Measurements from ENCODE around the gene PTTG1. TPM values are rescaled to one million over a fixed set of nuclear protein-coding genes. Genes with fewer than 3 reads are reported as not detected.

The PTTG1 gene
- total and polyA plus RNA-seq, 9 of the 15 experiments (the other 6 are each of a cell fraction or from before 2014, with no cell fraction given): 193 to 1,088 (median 349) TPM

- FAIRE-seq: no peak
- POLR2A ChIA-PET: interaction anchor here (0.6 to 0.8 kb wide), 2 partner anchors 11 to 13 kb away, joined by 3 to 6 read pairs; no protein-coding TSS in a partner anchor
Observed at GRCh38 chr5:160449458-160449857, 27.8 kb downstream of the PTTG1 start.

DNA sequence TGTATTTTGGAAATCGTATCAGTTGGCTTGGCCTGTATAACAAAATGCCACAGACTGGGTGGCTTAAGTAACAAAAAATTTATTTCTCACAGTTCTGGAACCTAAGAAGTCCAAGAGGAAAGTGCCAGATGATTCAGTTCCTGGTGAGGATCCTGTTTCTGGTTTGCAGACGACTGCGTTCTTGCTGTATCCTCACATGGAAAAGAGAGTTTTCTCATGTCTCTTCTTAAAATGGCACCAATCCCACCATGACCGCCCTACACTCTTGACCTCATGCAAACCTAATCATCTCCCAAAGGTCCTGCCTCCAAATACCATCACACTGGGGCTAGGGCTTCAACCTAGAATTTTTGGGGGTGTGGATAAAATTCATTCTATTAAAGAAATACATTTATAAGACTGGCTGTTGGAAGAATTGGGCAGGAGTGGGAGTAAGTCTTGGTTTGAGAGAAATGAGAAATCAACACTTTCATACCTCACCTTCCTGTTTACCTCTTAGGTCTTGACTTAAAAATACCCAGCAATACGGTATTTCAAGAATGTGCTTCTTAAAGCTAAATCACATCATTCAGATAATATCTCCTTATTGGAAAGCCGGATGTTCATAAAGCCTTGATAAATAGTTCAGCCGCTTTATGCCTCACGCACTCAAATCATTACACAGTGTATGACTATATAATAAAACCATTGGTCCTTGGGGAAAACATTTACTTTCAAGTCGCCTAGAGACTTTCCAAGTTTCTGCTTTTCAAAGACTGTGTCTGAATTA, 28.7 kb downstream of the PTTG1 start:
- ChIA-PET POLR2A (no interaction called here), CTCF (ENCODE audit: low intra/inter-chr PET ratio) (no interaction called here)
- no peak overlapping the region for H3K4me2 ChIP-seq (ENCODE audit: insufficient read depth, low read length)
- H3K27ac ChIP-seq (ENCODE audit: extremely low read depth, low read depth, low read length): no peak overlapping the region
- no peaks in the 10 kb centered on the region for H3K4me1 ChIP-seq (replicated peaks in 1 of 2; ENCODE audit: control insufficient read depth in 2 of 2, insufficient read depth in 2 of 2, low read length in 2 of 2)
- H3K27me3 ChIP-seq (ENCODE audit: control insufficient read depth in 2 of 2, insufficient read depth in 2 of 2, low read length in 2 of 2): no peaks in the 10 kb centered on the region
- H3K79me2 ChIP-seq (ENCODE audit: control insufficient read depth, insufficient read depth, low read length): no peaks in the 10 kb centered on the region
- in situ Hi-C loops (cut with MboI) (no loop called here), intact Hi-C loops (cut with micrococcal nuclease) (no loop called here)
- FAIRE-seq (no peak), DNase-seq (ENCODE audit: extremely low read depth in 1 of 4, low spot score in 3 of 4) (no peak), ATAC-seq (no peak)
- H3K9ac ChIP-seq (ENCODE audit: insufficient read depth in 1 of 2, low read depth in 2 of 2, low read length in 2 of 2): no peak overlapping the region
- no peak overlapping the region for H2AFZ ChIP-seq (ENCODE audit: low read depth, low read length)
- BruUV-seq (replicated peaks): no TSS peak
- TF ChIP-seq ZNF407 (IDR thresholded peaks at IDR 0.05; ENCODE audit: low read depth) (no peak), NCOR1 (IDR thresholded peaks at IDR 0.05) (no peak)
- no peak overlapping the region for H3K4me3 ChIP-seq
- H4K20me1 ChIP-seq (replicated peaks; ENCODE audit: control insufficient read depth, insufficient read depth, low read length): no peaks in the 10 kb centered on the region; the same call in 1 of the 2 replicates
- no peaks in the 10 kb centered on the region for H3K9me3 ChIP-seq (replicated peaks; ENCODE audit: control insufficient read depth, insufficient read depth, low read depth, low read length)
- under 1% methylated on average over 9 of the region's 9 CpGs for WGBS (ENCODE audit: insufficient coverage, low coverage, missing lambda C conversion rate)
- H3K36me3 ChIP-seq (ENCODE audit: control insufficient read depth, insufficient read depth, low read length): no peaks in the 10 kb centered on the region
- H3K9me1 ChIP-seq (ENCODE audit: control insufficient read depth, insufficient read depth, low read length): no peaks in the 10 kb centered on the region

More at GRCh38 chr5:160449458-160449857, 27.8 kb downstream of the PTTG1 start:
- ATAC-seq (no peak), DNase-seq (ENCODE audit: extremely low read depth in 1 of 4, low spot score in 3 of 4) (no peak)
- H4K20me1 ChIP-seq (replicated peaks; ENCODE audit: control insufficient read depth, insufficient read depth, low read length): no peaks in the 10 kb centered on the region; the same call in 1 of the 2 replicates
- 0% methylated on average over 3 of the region's 3 CpGs for WGBS (ENCODE audit: insufficient coverage, low coverage, missing lambda C conversion rate)
- intact Hi-C loops (cut with micrococcal nuclease): no loop called here
- no peak overlapping the region for H2AFZ ChIP-seq (ENCODE audit: low read depth, low read length)
- CTCF ChIA-PET (ENCODE audit: low intra/inter-chr PET ratio): no interaction called here
- TF ChIP-seq ZNF717 (CRISPR knock-in tag; IDR thresholded peaks at IDR 0.05): no peak
- TF ChIP-seq ZNF707 (CRISPR knock-in tag; conservative IDR thresholded peaks at IDR 0.05): no peak
- H3K9me1 ChIP-seq (ENCODE audit: control insufficient read depth, insufficient read depth, low read length): no peaks in the 10 kb centered on the region
- no peak overlapping the region for H3K9ac ChIP-seq (ENCODE audit: insufficient read depth in 1 of 2, low read depth in 2 of 2, low read length in 2 of 2)
- H3K4me2 ChIP-seq (ENCODE audit: insufficient read depth, low read length): no peak overlapping the region
- H3K4me3 ChIP-seq: no peak overlapping the region
- H3K27me3 ChIP-seq (ENCODE audit: control insufficient read depth in 2 of 2, insufficient read depth in 2 of 2, low read length in 2 of 2): no peaks in the 10 kb centered on the region
- no TSS peak for BruUV-seq (replicated peaks)
- no peaks in the 10 kb centered on the region for H3K9me3 ChIP-seq (replicated peaks; ENCODE audit: control insufficient read depth, insufficient read depth, low read depth, low read length)
- H3K27ac ChIP-seq (ENCODE audit: extremely low read depth, low read depth, low read length): no peak overlapping the region
- in situ Hi-C loops (cut with MboI): no loop called here
- H3K4me1 ChIP-seq (replicated peaks in 1 of 2; ENCODE audit: control insufficient read depth in 2 of 2, insufficient read depth in 2 of 2, low read length in 2 of 2): no peaks in the 10 kb centered on the region
- H3K36me3 ChIP-seq (ENCODE audit: control insufficient read depth, insufficient read depth, low read length): no peaks in the 10 kb centered on the region
- no peaks in the 10 kb centered on the region for H3K79me2 ChIP-seq (ENCODE audit: control insufficient read depth, insufficient read depth, low read length)

Measured in K562 (cell line).